Body of pancreas (tissue), 4 donors: ENCODE results near the gene MT1M. TPM values are rescaled to one million over a fixed set of nuclear protein-coding genes. Genes with fewer than 3 reads are reported as not detected.
A peak's percentile ranks its signal among the peaks of the same experiment; 100 is the strongest.

Experiments used
- ATAC-seq: fragments of 150-250 bp; one replicate; pipeline ENCODE4 v1.9.1; 2016
- DNase-seq, 4 donors: peaks; one replicate each; pipeline ENCODE4 v3.0.0-alpha.2; 2019
- H3K27ac ChIP-seq, 4 donors: fragments of 200-600 bp; sonication (generic); 1 replicate in 3 of 4; 2 replicates in 1 of 4; pipeline versions ENCODE4 v1.5.1 to v1.6.1; 2016 to 2019; ENCODE audit warnings: mild to moderate bottlenecking in 1 of 4, mixed read lengths in 1 of 4, moderate library complexity in 1 of 4
- H3K27me3 ChIP-seq, 2 donors: fragments of 200-600 bp; sonication (generic); one replicate each; pipeline ENCODE4 v1.6.0; 2016; ENCODE audit warnings: mild to moderate bottlenecking in 1 of 2
- H3K36me3 ChIP-seq, 2 donors: fragments of 200-600 bp; sonication (generic); replicated peaks in 1 of 2; 2 replicates each; pipeline ENCODE4 v1.5.1; 2016; ENCODE audit warnings: low read depth in 2 of 2; ENCODE audit not compliant: insufficient read depth in 1 of 2
- H3K4me1 ChIP-seq: fragments of 200-600 bp; sonication (generic); one replicate; pipeline ENCODE4 v1.6.0; 2016
- H3K4me3 ChIP-seq, 2 donors: fragments of 200-600 bp; sonication (generic); 1 replicate in 1 of 2; 2 replicates in 1 of 2; pipeline ENCODE4 v1.5.1; 2016 to 2019
- H3K9me3 ChIP-seq, 3 donors: fragments of 200-600 bp; sonication (generic); 1 replicate in 2 of 3; 2 replicates in 1 of 3; pipeline ENCODE4 v1.5.1; 2016
- POLR2A ChIP-seq, 3 donors: fragments of 450-650 bp; IDR thresholded peaks; one replicate each; pipeline ENCODE4 v1.6.1; 2016; ENCODE audit warnings: antibody characterized with exemption in 3 of 3, mild to moderate bottlenecking in 2 of 3
- WGBS, 2 donors: methylation state at CpG; one replicate each; pipeline ENCODE4 v1.1.5; 2017; 5-methylcytosine and 5-hydroxymethylcytosine counted together
- intact Hi-C: fragments of 100-400 bp; cut with DNase I; formaldehyde crosslinking; loops from one replicate; pipeline ENCODE4 v1.15.1; 2023
- total RNA-seq, 2 donors: library from RNA; depleted of rRNA; stranded (reverse); fragments of >200 nt; gene quantifications; one replicate each; pipeline ENCODE4 v1.1.0, GENCODE V29; 2016
- TF ChIP-seq, protein P1 (sequence below), 7 experiments: fragments of 450-650 bp in 4 of 7; fragments of 200-600 bp in 3 of 7; sonication (generic) in 3 of 7; IDR thresholded peaks; one replicate each; pipeline ENCODE4 v1.5.1; 2016 to 2019; ENCODE audit warnings: antibody characterized with exemption in 7 of 7

MT1M gene
- total RNA-seq, 2 donors from 2014 or later: 9.6 to 112 TPM

DNA sequence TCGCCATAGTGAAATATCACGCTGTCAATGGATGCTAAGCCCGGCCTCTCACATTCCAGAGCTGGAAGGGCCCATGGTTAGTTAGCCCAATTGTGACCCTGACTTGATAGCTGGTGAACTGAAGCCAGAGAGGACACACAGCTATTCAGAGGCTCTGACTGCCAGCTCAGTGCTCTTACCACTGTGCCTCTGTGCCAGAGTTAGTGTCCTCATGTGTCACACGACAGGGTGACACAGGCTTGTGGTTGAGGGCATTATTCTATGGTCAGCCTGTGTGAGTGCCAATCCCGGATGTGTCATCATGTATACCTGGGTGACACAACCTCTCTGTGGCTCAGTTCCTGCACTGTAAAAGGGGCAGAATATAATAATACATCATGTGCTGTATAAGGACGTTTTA lies 47.4 kb downstream of the MT1M start:
- WGBS, 2 donors: 77 to 85% methylated on average over 5 to 6 of the region's 6 CpGs
- H3K4me1 ChIP-seq: peaks cover 61% of the 10 kb centered on the region
- H3K27ac ChIP-seq: peak overlapping the region in 1 of 4 donors; percentile 41
- H3K36me3 ChIP-seq: no peaks in the 10 kb centered on the region
- DNase-seq (peak in 2 of 4 donors; percentile 5 to 8), ATAC-seq (no peak)
- no peaks in the 10 kb centered on the region for H3K9me3 ChIP-seq
- H3K27me3 ChIP-seq: no peaks in the 10 kb centered on the region
- no peak overlapping the region for H3K4me3 ChIP-seq
- TF ChIP-seq, protein P1, sequence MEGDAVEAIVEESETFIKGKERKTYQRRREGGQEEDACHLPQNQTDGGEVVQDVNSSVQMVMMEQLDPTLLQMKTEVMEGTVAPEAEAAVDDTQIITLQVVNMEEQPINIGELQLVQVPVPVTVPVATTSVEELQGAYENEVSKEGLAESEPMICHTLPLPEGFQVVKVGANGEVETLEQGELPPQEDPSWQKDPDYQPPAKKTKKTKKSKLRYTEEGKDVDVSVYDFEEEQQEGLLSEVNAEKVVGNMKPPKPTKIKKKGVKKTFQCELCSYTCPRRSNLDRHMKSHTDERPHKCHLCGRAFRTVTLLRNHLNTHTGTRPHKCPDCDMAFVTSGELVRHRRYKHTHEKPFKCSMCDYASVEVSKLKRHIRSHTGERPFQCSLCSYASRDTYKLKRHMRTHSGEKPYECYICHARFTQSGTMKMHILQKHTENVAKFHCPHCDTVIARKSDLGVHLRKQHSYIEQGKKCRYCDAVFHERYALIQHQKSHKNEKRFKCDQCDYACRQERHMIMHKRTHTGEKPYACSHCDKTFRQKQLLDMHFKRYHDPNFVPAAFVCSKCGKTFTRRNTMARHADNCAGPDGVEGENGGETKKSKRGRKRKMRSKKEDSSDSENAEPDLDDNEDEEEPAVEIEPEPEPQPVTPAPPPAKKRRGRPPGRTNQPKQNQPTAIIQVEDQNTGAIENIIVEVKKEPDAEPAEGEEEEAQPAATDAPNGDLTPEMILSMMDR (IDR thresholded peaks at IDR 0.05): no peak
- TF ChIP-seq POLR2A (IDR thresholded peaks at IDR 0.05): no peak
- intact Hi-C loops: no loop called here

DNA sequence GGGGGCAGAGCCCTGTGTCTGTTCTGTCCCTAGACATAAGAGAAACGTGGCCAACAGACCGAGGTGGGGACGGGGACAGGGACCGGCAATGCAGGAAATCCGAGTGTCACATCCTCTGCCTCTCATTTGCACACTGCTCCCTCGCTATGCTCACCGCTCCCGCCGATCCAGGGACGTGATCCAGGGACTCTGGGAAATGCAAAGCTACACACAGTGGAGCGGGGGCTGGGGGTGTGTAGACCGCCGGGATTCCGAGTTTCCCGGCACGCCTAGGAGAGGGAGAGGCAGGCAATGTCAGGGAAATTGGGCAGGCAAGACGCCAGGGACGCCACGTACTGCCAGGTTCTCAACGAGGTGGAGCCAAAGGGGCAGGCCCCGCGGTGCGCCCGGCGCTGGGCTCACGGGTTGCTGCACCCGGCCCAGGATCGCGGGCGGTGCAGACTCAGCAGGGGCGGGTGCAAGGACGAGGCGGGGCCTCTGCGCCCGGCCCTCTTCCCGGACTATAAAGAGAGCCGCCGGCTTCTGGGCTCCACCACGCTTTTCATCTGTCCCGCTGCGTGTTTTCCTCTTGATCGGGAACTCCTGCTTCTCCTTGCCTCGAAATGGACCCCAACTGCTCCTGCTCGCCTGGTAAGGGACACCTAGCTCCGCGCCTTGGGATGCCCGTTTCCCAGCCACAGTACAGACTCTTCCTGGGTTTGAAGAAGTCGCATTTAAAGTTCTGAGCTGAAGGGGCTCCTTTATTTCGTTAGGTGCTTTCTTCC lies 49.7 kb downstream of the MT1M start, which contains the start of gene MT1X:
Gene MT1X, plus strand, starts transcription at position 532 of the 764 bp plus-strand sequence. Its CDS starts 71 bp downstream, at position 603.
- no peaks in the 10 kb centered on the region for H3K27me3 ChIP-seq
- H3K4me1 ChIP-seq: peaks cover 72% of the 10 kb centered on the region
- peak within 1 kb of the TSS; percentile 81 to 93 (median 88) for H3K27ac ChIP-seq
- 0 to 1% methylated on average over 16 to 49 of the region's 49 CpGs for WGBS, 2 donors
- peak; percentile 96 to 98 (median 98) for DNase-seq
- intact Hi-C loops: no loop called here
- TF ChIP-seq POLR2A (IDR thresholded peaks at IDR 0.05): peak; percentile 99 to 100 (median 100)
- TF ChIP-seq, protein P1 (IDR thresholded peaks at IDR 0.05): peak in 1 of 7 experiments; percentile 6
- no peaks in the 10 kb centered on the region for H3K9me3 ChIP-seq
- H3K36me3 ChIP-seq: no peaks in the 10 kb centered on the region
- H3K4me3 ChIP-seq: peak within 1 kb of the TSS; percentile 60 to 64
- peak; percentile 93 for ATAC-seq

DNA sequence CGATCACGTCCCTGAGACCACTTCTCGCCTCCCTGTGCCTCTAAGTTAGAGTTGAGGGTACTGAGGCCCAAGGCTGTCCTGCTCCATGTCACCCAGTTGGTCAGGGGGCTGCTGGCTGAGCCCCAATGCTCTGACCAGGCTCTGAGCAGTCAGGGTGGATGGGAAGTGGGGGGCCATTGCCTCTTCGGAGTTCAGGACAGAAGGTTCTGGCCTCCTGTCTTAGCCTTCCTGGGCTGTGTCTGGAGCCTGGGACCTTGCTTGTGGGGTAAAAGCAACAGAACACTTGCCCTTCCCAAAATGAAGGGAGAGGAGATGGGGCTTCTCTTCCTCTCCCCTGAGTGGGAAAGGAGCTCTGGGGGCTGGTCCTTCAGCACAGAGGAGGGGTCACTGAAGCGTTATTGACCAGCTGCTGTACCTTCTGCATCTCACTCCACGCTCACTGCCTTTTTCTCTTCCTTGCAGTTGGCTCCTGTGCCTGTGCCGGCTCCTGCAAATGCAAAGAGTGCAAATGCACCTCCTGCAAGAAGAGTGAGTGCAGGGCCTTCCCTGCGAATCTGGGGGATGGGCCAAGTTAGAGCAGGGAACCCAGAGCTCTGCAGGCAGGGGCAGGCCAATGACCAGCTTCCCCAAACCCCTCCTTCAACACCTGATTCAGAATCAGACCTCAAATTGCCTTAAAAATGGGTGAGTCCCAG lies 50.4 kb downstream of the MT1M start:
- DNase-seq (peak in 2 of 4 donors; percentile 35 to 41), ATAC-seq (no peak)
- H3K27ac ChIP-seq: peak overlapping the region; percentile 65 to 93 (median 88)
- no peaks in the 10 kb centered on the region for H3K9me3 ChIP-seq
- no peak for TF ChIP-seq POLR2A (IDR thresholded peaks at IDR 0.05)
- TF ChIP-seq, protein P1 (IDR thresholded peaks at IDR 0.05): no peak
- intact Hi-C loops: no loop called here
- WGBS, 2 donors: 3 to 7% methylated on average over 8 of the region's 8 CpGs
- H3K27me3 ChIP-seq: no peaks in the 10 kb centered on the region
- H3K4me1 ChIP-seq: peaks cover 65% of the 10 kb centered on the region
- no peaks in the 10 kb centered on the region for H3K36me3 ChIP-seq
- peak overlapping the region; percentile 60 to 64 for H3K4me3 ChIP-seq

Other genes with a start within 250 kb of the MT1M start
- gene AMFR, start 207.1 kb upstream of the MT1M start, total RNA-seq: 100 to 1,000 TPM in 1 of 2 donors, 10 to 100 TPM in 1; 87.7 to 130 TPM
- 10 to 100 TPM in 1 of 2 donors, 1 to 10 TPM in 1; 9.2 to 24.6 TPM for gene NUDT21, start 181.3 kb upstream of the MT1M start, total RNA-seq
- gene OGFOD1, start 181.1 kb upstream of the MT1M start, total RNA-seq: 10 to 100 TPM in 1 of 2 donors, 1 to 10 TPM in 1; 6.6 to 15.6 TPM
- 10 to 100 TPM; 14.3 to 19.1 TPM for gene BBS2, start 112.6 kb upstream of the MT1M start, total RNA-seq
- not detected for gene MT4, start 67.6 kb upstream of the MT1M start, total RNA-seq
- gene MT3, start 43.1 kb upstream of the MT1M start, total RNA-seq: not detected
- gene MT2A, start 24.1 kb upstream of the MT1M start, total RNA-seq: 100 to 1,000 TPM in 1 of 2 donors, 10 to 100 TPM in 1; 20.0 to 211 TPM
- gene MT1E, start 6.9 kb upstream of the MT1M start, total RNA-seq: 100 to 1,000 TPM in 1 of 2 donors, 10 to 100 TPM in 1; 99.9 to 679 TPM
- gene MT1A, start 6.0 kb downstream of the MT1M start, total RNA-seq: 100 to 1,000 TPM in 1 of 2 donors, not detected in 1; 268 TPM
- not detected for gene MT1B, start 19.2 kb downstream of the MT1M start, total RNA-seq
- 10 to 100 TPM; 27.5 to 92.0 TPM for gene MT1F, start 25.3 kb downstream of the MT1M start, total RNA-seq
- 100 to 1,000 TPM in 1 of 2 donors, 10 to 100 TPM in 1; 95.2 to 413 TPM for gene MT1G, start 35.4 kb downstream of the MT1M start, total RNA-seq
- 1 to 10 TPM; 4.9 to 8.8 TPM for gene MT1H, start 37.2 kb downstream of the MT1M start, total RNA-seq
- gene MT1X, start 49.8 kb downstream of the MT1M start, total RNA-seq: 1,000 to 10,000 TPM in 1 of 2 donors, 100 to 1,000 TPM in 1; 430 to 1,140 TPM
- 10 to 100 TPM; 12.2 to 19.1 TPM for gene NUP93, start 97.5 kb downstream of the MT1M start, total RNA-seq
- not detected for gene SLC12A3, start 232.5 kb downstream of the MT1M start, total RNA-seq